NT2/D1 (cell line): ENCODE measurements around the gene MAP4K1.

ENCODE experiments used
- DNase-seq: peaks from one replicate; pipeline ENCODE4 v3.0.0-alpha.2; 2011; ENCODE audit warnings: low read depth, low spot score
- H3K27me3 ChIP-seq: 2 replicates; pipeline ENCODE4 v1.6.0; 2011; ENCODE audit warnings: mild to moderate bottlenecking; ENCODE audit not compliant: insufficient read length, insufficient read depth
- H3K36me3 ChIP-seq: 2 replicates; pipeline ENCODE4 v1.6.1; 2011; ENCODE audit warnings: mild to moderate bottlenecking, low read length, mixed read lengths; ENCODE audit not compliant: insufficient read depth, insufficient read length
- H3K4me1 ChIP-seq: 2 replicates; pipeline ENCODE4 v1.5.1; 2011; ENCODE audit not compliant: insufficient read depth, insufficient read length
- H3K4me3 ChIP-seq: 2 replicates; pipeline ENCODE4 v1.5.1; 2011; ENCODE audit warnings: low read depth; ENCODE audit not compliant: insufficient read length
- H3K9ac ChIP-seq: 2 replicates; pipeline ENCODE4 v1.6.0; 2011; ENCODE audit warnings: low read depth; ENCODE audit not compliant: insufficient read length
- H3K9me3 ChIP-seq: 2 replicates; pipeline ENCODE4 v1.5.1; 2011; ENCODE audit warnings: mild to moderate bottlenecking, low read length; ENCODE audit not compliant: insufficient read depth
- SUZ12 ChIP-seq: IDR thresholded peaks from 2 replicates; pipeline ENCODE4 v1.6.1; 2011; ENCODE audit not compliant: insufficient read length, insufficient read depth; ENCODE audit errors: extremely low read depth
- YY1 ChIP-seq: IDR thresholded peaks from 2 replicates; pipeline ENCODE4 v1.6.1; 2011; ENCODE audit not compliant: insufficient read length, insufficient read depth
- ZNF274 ChIP-seq: IDR thresholded peaks from 2 replicates; pipeline ENCODE4 v1.6.1; 2011; ENCODE audit warnings: mild to moderate bottlenecking, low read depth, low read length

MAP4K1 gene

DNA sequence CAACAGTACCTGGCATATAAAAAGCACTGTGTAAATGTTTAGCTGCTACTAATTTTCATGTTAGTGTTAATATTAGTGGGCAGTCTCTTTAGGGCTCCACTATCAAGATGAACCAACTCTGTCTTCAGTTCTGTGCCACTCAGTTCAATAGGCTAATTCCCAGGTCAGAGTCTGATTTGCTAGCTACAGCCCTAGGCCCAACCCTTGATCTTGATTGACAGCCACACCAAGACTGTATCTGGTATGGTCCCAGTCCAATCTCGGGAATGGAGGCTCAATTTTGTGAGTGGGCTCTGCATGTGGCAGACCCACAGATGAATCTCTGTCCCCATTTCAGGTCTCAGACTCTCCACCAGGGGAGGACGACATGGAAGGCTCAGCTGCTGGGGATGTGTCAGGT, 46.1 kb downstream of the MAP4K1 start:
- TF ChIP-seq YY1: no peak
- no peak for TF ChIP-seq ZNF274
- no peak for TF ChIP-seq SUZ12
- H3K9ac ChIP-seq: no peak overlapping the region
- H3K4me1 ChIP-seq: no peaks in the 10 kb centered on the region
- no peak for DNase-seq
- no peaks in the 10 kb centered on the region for H3K9me3 ChIP-seq
- no peaks in the 10 kb centered on the region for H3K36me3 ChIP-seq
- no peak overlapping the region for H3K4me3 ChIP-seq
- no peaks in the 10 kb centered on the region for H3K27me3 ChIP-seq

GRCh38 chr19:38569368-38569983, 48.3 kb downstream of the MAP4K1 start:
- H3K36me3 ChIP-seq: no peaks in the 10 kb centered on the region
- no peak for TF ChIP-seq ZNF274
- no peak for TF ChIP-seq SUZ12
- no peak for TF ChIP-seq YY1
- H3K4me1 ChIP-seq: no peaks in the 10 kb centered on the region
- DNase-seq: no peak
- no peak overlapping the region for H3K4me3 ChIP-seq
- H3K27me3 ChIP-seq: no peaks in the 10 kb centered on the region
- H3K9me3 ChIP-seq: no peaks in the 10 kb centered on the region
- no peak overlapping the region for H3K9ac ChIP-seq

GRCh38 chr19:38565691-38566105, 52.1 kb downstream of the MAP4K1 start:
- no peaks in the 10 kb centered on the region for H3K27me3 ChIP-seq
- no peaks in the 10 kb centered on the region for H3K36me3 ChIP-seq
- TF ChIP-seq SUZ12 (no peak), YY1 (no peak), ZNF274 (no peak)
- no peak overlapping the region for H3K4me3 ChIP-seq
- no peak for DNase-seq
- H3K4me1 ChIP-seq: no peaks in the 10 kb centered on the region
- no peaks in the 10 kb centered on the region for H3K9me3 ChIP-seq
- H3K9ac ChIP-seq: no peak overlapping the region

GRCh38 chr19:38564981-38565690, 52.6 kb downstream of the MAP4K1 start:
- no peak overlapping the region for H3K9ac ChIP-seq
- H3K4me1 ChIP-seq: no peaks in the 10 kb centered on the region
- no peak for TF ChIP-seq ZNF274
- TF ChIP-seq SUZ12: no peak
- TF ChIP-seq YY1: no peak
- H3K4me3 ChIP-seq: no peak overlapping the region
- no peaks in the 10 kb centered on the region for H3K9me3 ChIP-seq
- no peaks in the 10 kb centered on the region for H3K27me3 ChIP-seq
- H3K36me3 ChIP-seq: no peaks in the 10 kb centered on the region
- no peak for DNase-seq

GRCh38 chr19:38563475-38563874, 54.3 kb downstream of the MAP4K1 start:
- no peak overlapping the region for H3K4me3 ChIP-seq
- H3K27me3 ChIP-seq: no peaks in the 10 kb centered on the region
- H3K4me1 ChIP-seq: no peaks in the 10 kb centered on the region
- DNase-seq: no peak
- no peaks in the 10 kb centered on the region for H3K36me3 ChIP-seq
- H3K9ac ChIP-seq: no peak overlapping the region
- TF ChIP-seq ZNF274: no peak
- no peak for TF ChIP-seq YY1
- no peak for TF ChIP-seq SUZ12
- no peaks in the 10 kb centered on the region for H3K9me3 ChIP-seq

- Histone ChIP-seq H3K27me3 (no peaks in the 10 kb centered on the region), H3K4me3 (no peak overlapping the region), H3K4me1 (no peaks in the 10 kb centered on the region), H3K9ac (no peak overlapping the region), H3K36me3 (no peaks in the 10 kb centered on the region), H3K9me3 (no peaks in the 10 kb centered on the region)
- no peak for TF ChIP-seq SUZ12
- no peak for TF ChIP-seq ZNF274
- no peak for TF ChIP-seq YY1
- DNase-seq: no peak
Observed at GRCh38 chr19:38562096-38562495, 55.7 kb downstream of the MAP4K1 start.

GRCh38 chr19:38561658-38562057, 56.1 kb downstream of the MAP4K1 start:
- Histone ChIP-seq H3K36me3 (no peaks in the 10 kb centered on the region), H3K27me3 (no peaks in the 10 kb centered on the region), H3K9ac (no peak overlapping the region), H3K9me3 (no peaks in the 10 kb centered on the region), H3K4me1 (no peaks in the 10 kb centered on the region), H3K4me3 (no peak overlapping the region)
- TF ChIP-seq SUZ12 (no peak), YY1 (no peak), ZNF274 (no peak)
- DNase-seq: no peak
